SK-N-SH (cell line): Measurements from ENCODE around the gene ACVR1B.

Source experiments
- CTCF ChIP-seq: fragments of 200-600 bp; sonication (generic); IDR thresholded peaks from 2 replicates; pipeline ENCODE4 v1.6.1; 2017; ENCODE audit warnings: antibody characterized with exemption, mild to moderate bottlenecking, moderate library complexity
- EP300 ChIP-seq, 2 experiments: IDR thresholded peaks; 2 replicates each; pipeline versions ENCODE4 v1.4.0 to v1.6.1; 2012; ENCODE audit warnings: borderline replicate concordance in 1 of 2, low read depth in 1 of 2, low read length in 1 of 2
- EZH2phosphoT487 ChIP-seq: fragments of 200-600 bp; sonication (generic); IDR thresholded peaks from 2 replicates; pipeline ENCODE4 v1.6.1; 2017; ENCODE audit warnings: low read depth, mixed run types, mild to moderate bottlenecking, antibody characterized with exemption, moderate library complexity, borderline replicate concordance
- FOXM1 ChIP-seq: IDR thresholded peaks from 2 replicates; pipeline ENCODE4 v1.4.0; 2012; ENCODE audit warnings: low read depth, mild to moderate bottlenecking
- GATA2 ChIP-seq: sonication (generic); formaldehyde crosslinking; IDR thresholded peaks from 2 replicates; pipeline ENCODE4 v1.5.0; 2020; ENCODE audit warnings: mild to moderate bottlenecking, missing genetic modification reagents
- POLR2AphosphoS5 ChIP-seq: IDR thresholded peaks from 2 replicates; pipeline ENCODE4 v1.6.1; 2012; ENCODE audit warnings: low read depth, low read length
- TF ChIP-seq, protein P1 (sequence below): IDR thresholded peaks from 2 replicates; pipeline ENCODE4 v1.4.0; 2012; ENCODE audit warnings: low read depth, borderline replicate concordance

GRCh38 chr12:52041695-52042123 is 90.2 kb downstream of the ACVR1B start:
- TF ChIP-seq CTCF (no peak), GATA2 (CRISPR knock-in tag) (no peak), FOXM1 (no peak), EP300 (IDR thresholded peaks at IDR 0.05; ENCODE audit: borderline replicate concordance in 1 of 2, low read depth in 1 of 2, low read length in 1 of 2) (no peak), EZH2phosphoT487 (no peak), POLR2AphosphoS5 (no peak)
- TF ChIP-seq, protein P1, sequence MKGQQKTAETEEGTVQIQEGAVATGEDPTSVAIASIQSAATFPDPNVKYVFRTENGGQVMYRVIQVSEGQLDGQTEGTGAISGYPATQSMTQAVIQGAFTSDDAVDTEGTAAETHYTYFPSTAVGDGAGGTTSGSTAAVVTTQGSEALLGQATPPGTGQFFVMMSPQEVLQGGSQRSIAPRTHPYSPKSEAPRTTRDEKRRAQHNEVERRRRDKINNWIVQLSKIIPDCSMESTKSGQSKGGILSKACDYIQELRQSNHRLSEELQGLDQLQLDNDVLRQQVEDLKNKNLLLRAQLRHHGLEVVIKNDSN, result no peak
